ENCODE results near the gene NECAB2.

Gene NECAB2

DNA sequence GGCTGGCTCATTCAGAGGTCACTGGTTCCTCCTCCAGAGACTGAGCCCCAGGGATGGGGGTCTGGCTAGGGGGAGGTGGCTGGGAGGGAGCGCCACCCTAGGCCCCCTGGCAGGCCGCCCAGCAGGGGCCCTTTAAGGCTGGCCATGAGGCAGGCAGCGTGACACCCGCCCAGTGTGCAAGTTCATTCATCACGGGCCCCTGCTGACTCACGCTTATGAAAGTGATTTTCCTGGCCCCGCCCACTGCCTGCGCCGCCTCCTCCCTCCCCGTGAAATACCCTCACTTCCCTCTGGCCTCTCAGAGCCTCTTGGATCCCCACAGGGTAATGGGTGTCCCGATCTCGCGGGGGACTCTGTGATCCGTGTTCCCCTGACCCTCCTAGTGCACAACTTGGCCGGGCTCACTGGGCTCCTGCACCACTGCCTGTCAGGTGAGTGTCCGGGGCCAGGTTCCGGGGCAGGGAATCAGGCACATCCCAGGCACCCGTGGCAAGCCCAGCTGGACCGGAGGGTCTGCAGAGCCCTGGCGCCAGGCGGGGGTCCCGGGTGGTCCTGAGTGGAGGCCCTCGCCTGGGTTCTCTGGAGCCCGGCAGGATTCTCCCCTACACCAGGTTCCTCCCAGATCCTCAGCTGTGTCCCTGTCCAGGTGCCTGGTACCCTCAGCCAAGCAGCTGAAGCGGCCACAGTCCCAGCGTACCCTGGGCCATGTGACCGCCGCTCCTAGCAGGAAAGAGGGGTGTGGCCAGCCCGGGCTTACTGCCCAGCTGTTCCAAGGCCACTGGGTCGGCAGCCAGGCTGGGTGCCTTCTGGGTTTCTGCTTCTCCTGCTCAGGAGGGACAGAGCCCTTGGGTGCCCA, 14.9 kb upstream of the NECAB2 start, which contains the start of gene OSGIN1:
Gene OSGIN1 (plus strand): TSS at position 301 of the 856 bp plus-strand sequence. CDS start 4,432 bp downstream, outside the sequence.
- DNase-seq, result peak; percentile 86

DNA sequence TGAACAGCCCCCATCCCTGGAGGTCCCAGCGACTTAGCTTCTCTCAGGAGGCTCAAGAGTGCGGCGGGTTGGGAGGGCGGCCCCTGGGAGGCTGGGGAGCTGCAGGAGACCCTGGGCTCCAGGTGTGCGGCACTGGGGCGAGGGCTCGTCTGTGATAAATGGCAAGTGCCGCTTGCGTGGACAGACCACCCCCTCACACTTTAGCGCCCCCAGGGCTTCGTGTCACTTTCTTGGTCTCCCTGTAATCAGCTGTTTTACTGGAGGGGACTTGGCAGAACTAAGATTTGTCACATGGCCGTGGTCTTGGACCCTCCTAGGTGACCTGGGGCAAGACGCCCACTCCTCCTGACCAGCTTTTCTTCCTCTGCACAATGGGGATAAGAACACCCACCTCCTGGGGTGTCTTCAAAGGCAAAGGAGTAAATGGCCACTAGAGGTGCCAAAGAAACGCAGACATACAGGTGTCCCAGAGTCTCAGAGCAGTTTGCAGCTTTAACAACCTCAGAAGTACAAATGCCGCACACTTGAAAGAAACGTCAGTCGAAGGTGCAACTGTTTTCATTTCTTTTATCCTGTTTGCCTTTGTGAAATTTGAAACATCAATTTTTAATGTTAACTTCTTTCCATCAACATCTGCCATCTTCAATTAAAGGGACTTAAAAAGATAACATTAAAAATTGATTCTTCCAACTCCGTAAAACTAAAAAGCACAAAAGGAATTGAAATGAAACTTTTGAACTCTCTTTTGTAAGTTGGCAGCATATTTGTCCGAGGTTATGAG, 14.1 kb upstream of the NECAB2 start:
- DNase-seq, result peak; percentile 10

DNA sequence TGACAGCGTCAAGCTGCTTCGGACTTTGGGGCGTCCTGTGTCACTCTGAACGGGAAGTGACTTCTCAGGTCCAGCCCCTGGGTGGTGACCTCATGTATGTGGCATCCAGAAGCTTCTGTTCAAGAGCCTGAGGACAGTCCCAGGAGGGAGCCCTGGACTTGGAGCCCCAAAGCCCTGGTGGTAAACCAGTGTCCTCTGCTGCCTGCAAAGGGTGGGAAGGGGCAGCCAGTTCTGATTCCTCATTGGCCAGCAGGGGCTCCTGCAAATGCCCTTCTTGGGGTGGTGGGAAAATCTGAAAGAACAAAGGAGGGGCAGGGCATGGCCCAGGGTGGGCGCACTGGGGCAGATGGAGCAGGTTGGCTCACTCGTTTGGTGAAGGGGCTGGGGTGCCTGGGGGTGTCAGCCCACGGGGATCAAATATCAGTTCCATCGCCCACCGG, 13.4 kb upstream of the NECAB2 start:
- DNase-seq, result no peak

DNA sequence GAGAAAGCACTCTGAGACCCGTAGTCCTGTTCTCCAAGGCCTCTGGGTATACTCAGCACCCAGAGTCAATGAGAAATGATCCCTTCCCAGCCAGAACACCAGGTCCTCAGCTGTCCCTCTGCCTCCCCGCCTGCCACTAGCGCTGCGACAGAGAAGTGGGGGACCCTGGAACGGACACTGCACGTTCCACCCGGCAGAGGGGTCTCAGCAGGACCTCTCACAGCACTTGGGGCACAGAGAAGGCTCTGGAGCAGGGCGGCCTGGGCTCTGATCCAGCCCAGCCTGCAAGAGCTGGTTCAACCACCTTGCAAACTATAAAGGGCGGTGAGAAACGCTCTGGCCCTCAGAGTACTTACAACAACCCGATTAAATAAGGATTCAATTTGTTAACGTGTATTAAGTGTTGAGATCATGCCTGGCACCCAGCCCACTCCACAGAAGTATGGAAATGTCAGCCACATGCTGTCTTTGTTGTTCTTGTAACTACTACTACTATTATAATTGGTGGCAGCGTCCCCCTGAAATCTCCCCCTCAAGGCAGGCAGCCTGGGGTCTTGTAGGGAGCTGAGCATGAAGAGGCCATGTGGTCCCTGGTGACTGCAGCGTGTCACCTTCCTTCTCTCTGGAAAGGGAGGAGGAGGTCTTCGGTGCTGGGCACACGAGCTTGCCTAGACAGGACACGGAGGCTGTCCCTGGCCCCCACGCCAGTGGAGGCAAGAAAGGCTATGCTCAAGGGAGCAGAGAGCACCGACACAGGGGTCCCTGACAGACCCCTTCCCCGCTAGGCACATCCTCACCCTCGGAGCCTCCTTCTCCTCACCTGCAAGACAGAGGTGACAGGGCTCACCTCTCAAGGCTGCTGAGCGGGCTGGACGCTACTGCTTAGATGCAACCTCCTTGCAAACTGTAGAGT, 12.6 kb upstream of the NECAB2 start:
- DNase-seq, result no peak

DNA sequence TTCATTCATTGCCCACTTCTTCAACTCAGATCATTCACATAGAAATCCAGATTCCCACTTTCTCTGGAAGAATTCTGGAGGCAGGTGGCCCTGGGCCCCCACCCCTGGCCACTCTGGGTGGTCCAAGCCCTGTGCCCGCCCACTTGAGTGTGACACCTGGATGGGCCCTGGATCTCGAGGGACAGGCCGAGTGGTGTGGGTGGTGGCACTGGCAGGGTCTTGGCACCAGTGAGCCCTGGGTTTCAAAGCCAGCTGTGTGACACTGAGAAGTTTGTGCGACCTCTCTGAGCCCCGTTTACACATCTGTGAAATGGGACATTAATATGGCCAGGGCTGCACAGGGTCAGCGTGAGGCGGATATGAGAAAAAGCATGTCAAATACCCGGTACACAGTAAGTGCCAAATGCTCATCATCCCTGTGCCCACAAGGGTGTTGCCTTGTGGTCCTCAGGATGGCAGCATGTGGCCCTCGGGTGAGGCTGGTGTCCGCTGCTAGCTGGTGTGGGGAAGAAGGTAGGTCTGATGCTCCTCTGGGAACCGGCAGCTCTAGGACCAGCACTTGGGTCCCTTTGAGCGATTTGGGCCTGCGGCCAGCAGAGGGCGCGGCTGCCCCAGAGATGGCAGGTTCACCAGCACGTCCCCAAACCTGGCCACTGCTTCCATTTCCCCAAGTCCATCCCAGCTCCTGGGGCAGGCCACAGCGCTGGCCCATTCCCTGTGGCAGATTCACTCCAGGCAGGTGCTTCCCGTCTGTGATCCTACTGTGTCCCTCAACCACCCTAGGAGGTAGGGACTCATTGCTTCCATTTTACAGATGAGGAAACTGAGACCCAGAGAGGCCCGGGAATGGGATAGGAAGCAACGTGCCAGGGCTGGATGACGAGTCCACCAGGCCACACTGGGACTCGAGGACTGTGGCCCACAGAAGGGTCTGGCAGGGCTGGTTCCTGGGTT, 11.4 kb upstream of the NECAB2 start:
- peak; percentile 79 for DNase-seq

DNA sequence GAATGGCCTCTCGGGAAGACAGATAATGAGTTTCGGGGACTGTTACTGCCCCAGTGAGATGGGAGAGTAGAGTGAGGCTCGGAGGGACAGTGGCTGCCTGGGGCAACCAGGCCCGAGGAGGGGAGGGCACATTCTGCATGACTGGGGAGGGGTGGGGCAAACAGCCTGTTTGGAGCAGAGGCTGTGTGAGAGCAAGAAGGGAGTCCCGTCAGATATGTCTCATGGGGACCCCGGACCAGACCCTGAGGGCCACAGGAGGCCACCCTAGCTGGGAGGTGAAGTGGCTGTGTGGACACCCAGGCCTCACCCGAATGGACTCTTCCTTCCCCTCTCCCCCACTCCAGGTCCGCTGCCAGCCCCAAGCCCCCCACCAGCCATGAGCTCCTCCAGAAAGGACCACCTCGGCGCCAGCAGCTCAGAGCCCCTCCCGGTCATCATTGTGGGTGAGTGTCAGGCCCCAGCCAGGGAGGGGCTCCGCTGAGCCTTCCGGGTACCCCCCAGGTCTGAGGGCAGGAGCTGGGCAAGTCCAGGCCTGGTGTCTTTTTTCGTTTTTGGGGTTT, 10.7 kb upstream of the NECAB2 start:
- DNase-seq, result no peak

DNA sequence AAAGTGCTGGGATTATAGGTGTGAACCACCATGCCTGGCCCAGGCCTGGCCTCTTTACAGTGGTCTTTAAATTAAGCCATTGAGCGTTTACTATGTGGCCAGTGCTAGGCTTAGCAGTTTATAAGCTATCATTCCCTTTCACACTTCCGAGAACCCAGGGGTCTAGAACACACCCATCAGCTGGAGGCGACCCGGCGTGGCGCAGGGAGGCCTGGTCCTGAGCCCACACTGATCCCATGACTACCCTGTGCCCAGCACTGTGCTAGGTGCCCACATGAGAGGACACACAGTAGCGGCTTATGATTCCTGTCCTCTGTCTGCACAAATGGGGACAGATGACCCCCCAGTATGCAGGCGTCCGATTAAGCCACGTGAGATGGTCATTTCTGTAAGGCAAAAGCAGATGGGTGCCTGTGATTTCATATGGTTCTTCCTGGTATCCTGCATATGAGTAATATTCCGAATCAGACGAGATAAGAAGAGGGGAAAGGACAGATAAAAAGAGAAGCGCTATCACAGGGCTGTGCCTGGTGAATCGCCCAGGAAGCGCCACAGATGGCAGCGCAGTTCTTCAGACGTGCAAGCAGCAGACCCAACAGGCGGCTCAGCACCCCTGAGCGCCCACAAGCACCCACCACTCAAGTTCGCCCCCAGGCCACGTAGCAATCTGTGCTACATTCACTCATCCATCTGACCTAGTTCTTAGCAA, 9.8 kb upstream of the NECAB2 start:
- no peak for DNase-seq

DNA sequence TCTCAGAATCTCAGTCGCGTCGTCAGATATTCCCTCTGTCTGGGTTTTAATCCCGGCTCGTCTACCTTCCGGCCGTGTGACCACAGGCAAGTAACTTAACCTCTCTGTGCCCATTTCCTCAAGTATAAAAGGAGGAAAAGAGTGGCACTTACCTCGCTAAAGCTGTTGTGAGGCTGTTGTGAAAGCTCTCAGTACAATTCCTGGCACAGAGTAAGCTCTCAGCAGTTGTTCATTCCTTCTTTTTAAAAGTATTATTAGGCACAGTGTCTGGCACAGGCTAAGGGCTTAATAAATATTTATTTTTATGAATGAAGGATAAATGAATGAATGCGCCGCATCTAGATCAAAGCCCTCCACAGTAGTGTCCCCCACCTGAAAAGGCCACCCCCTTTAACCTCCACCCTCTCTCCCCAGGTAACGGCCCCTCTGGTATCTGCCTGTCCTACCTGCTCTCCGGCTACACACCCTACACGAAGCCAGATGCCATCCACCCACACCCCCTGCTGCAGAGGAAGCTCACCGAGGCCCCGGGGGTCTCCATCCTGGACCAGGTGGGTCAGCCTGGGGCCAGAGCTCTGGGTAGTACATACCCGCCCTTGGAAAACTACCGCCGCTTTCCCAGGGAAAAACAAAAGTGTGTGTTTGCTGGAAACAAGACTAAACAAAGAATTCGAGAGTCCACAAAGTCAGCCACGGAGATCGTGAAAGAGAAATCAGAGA, 9.0 kb upstream of the NECAB2 start:
- DNase-seq, result no peak

DNA sequence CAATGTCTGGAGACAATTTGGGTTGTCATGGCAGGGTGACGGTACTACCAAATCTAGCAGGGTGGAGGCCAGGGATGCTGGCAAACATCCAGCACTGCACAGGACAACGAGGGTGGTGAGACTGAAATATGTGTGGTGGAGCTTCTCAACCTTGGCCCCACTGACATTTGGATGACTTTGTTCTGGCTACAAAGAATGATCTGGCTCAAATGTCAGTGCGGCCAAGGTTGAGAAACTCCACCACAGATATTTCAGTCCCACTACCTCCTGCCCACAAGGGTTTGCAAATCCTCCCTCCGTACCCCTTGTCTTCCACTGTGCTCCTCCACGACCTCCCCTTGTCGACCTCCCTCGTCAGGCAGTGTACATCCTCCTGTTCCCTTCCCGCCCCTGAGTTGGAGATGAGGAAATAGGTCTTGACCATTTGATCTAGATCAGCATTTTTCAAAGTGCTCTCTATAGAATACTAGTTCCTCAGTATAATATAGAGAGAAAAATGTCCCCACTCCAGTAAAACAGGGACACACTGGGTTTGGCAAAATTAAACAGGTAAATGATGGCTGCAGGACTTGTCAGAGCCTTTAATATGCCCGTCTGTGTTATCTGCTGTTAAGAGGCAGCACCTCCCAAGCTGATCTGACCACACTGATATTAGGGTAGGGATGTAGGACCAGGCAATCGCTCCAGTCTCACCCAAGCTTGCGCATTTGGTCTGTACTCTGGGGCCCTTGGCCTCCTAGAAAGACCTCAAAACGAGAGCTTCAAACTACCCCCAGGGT, 8.2 kb upstream of the NECAB2 start:
- DNase-seq, result no peak

DNA sequence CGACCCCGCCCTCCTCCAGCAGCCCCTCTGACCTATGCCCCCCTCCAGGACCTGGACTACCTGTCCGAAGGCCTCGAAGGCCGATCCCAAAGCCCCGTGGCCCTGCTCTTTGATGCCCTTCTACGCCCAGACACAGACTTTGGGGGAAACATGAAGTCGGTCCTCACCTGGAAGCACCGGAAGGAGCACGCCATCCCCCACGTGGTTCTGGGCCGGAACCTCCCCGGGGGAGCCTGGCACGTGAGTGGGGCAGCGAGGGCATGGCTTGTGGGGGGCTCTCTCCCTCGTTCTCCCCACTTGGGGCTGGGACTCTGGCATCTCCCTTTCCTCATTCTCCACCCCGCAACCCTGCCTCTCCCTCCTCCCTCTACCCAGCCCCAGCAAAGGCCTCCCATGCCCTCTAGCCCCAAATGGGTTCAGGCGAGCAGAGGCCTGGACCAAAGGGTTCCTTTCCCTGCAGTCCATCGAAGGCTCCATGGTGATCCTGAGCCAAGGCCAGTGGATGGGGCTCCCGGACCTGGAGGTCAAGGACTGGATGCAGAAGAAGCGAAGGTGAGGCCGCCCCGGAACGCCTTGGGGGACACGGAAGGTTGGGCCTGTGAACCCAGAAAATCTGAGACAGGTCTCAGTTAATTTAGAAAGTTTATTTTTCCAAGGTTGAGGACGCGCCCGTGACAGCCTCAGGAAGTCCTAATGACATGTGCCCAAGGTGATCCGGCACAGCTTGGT, 7.4 kb upstream of the NECAB2 start:
- no peak for DNase-seq

DNA sequence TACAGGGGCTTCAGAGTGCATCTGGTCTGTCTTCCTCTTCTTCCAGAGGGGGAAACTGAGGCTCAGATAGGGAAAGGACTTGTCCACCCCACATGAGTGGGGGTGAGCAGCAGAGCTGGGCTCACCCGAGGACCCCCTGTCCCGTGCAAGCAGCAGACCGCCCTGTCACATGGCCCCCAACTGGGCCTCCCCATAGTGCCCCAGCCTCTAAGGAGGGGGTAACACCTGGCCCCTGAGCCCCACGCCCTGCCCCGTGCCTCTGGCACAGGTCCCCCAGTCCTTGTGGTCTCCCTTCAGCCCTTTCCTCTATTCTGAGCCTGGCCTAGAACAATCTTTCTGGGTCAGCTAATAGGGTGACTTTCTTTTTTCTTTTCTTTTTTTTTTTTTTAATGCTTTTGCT, 6.5 kb upstream of the NECAB2 start:
- no peak for DNase-seq

DNA sequence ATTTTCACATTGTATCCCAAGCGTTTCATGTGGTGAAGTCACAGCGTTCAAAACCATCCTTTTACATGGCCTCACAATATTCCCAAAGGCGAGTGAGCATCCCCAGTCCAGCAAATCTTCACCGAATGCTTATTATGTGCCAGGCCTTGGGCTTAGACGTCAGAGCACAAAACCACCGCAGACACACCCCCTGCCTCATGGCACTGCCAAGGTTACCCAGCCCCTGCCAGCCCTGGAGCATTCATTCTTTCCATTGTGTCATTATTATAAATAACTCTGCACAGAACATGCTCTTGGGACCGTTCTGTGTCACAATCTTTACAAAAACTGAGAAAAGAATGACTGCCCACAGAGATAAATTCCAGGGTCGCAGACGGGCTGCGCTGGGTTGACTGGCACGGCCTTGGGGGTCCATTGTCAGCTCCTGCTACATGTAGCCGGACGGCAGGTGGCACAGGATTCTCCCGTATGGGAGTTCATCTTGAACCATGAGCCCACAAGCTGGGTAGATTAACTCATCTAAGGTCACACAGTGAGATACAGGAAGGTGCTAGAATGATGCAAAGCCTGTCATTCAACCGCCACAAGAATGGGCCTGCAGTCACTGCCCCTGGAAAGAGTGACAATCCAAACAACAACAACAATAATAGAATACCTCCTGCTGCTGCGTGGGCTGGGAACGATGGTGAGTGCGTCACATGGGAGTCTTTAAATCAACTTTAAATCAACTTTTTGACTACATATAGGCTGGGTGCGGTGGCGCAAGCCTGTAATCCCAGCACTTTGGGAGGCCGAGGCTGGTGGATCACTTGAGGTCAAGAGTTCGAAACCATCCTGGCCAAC, 4.5 kb upstream of the NECAB2 start:
- DNase-seq, result no peak

DNA sequence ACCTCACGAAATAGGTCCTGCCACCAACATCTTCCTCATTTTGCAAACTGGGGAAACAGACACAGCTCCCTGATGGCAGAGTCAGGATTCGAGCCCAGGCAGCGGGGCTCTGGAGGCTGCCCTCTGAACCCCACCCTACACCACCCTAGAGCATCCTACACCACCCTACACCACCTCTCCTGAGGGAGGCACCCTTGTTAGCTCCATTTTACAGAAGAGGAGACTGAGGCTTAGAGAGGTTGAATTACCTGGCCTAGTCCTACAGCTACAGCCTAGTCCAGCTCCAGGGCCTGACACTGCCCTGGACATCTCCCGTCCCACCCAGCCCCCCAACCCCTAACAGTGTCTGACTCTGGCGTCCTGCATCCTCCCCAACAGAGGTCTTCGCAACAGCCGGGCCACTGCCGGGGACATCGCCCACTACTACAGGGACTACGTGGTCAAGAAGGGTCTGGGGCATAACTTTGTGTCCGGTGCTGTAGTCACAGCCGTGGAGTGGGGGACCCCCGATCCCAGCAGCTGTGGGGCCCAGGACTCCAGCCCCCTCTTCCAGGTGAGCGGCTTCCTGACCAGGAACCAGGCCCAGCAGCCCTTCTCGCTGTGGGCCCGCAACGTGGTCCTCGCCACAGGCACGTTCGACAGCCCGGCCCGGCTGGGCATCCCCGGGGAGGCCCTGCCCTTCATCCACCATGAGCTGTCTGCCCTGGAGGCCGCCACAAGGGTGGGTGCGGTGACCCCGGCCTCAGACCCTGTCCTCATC, 3.2 kb upstream of the NECAB2 start:
- no peak for DNase-seq

DNA sequence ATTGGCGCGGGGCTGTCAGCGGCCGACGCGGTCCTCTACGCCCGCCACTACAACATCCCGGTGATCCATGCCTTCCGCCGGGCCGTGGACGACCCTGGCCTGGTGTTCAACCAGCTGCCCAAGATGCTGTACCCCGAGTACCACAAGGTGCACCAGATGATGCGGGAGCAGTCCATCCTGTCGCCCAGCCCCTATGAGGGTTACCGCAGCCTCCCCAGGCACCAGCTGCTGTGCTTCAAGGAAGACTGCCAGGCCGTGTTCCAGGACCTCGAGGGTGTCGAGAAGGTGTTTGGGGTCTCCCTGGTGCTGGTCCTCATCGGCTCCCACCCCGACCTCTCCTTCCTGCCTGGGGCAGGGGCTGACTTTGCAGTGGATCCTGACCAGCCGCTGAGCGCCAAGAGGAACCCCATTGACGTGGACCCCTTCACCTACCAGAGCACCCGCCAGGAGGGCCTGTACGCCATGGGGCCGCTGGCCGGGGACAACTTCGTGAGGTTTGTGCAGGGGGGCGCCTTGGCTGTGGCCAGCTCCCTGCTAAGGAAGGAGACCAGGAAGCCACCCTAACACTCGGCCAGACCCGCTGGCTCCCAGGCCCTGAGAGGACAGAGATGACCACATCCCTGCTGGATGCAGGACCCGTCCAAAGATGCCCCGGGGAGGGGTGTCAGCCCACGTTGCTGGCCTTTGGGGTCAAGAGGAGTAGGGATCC, 2.4 kb upstream of the NECAB2 start:
- no peak for DNase-seq

DNA sequence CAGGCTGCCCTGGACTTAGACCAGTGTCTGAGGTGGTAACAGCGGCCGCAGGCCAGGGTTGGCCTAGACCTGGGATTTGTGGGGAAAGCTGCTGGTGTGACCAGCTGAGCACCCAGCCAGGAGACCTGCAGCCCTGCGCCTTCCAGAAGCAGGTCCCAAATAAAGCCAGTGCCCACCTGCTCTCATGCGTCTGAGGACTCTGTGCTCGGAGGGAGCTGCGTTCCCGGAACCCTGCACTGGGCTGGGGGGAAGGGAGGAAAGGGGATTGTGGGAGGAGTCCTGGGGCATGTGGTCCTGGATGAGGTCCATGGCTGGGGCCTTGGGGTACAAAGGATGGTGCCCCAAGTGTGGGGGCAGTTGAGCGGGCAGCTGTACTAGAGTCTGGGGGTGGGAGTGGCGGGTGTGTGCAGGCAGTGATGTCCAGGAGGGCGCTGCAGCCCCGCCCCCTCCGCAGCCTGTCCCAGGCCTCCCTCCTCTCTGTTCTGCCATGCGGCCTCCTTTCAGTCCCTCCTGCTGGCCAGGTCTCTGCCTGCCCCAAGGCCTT, 1.8 kb upstream of the NECAB2 start:
- DNase-seq, result no peak

DNA sequence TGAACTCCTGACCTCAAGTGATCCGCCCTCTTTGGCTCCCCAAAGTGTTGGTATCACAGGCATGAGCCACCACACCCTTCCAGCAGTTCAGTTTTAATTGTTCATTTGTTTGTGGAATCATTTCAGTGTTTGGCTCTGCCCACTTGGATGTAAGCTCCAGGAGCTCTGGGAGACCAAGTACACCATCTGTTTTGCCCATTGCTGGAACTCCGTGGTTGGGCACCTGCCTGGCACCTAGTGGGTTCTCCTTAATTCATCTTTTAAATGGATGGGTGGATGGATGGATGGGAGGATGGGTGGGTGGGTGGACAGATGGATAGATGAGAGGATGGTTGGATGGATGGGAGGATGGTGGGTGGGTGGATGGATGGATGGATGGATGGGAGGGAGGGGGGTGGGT, 953 bp upstream of the NECAB2 start:
- DNase-seq, result no peak
